H1 (cell line): ENCODE measurements around the gene FRMD7. TPM values are rescaled to one million over a fixed set of nuclear protein-coding genes. Genes with fewer than 3 reads are reported as not detected.

ENCODE experiments used
- CTCF ChIA-PET: fragments of 300-600 bp; sonication (Branson Sonifier 250); formaldehyde crosslinking; loops from one replicate; lab custom pipeline; 2021; ENCODE audit not compliant: partially characterized antibody; lab: Charles Lee
- POLR2A ChIA-PET: fragments of 300-600 bp; sonication (Branson Sonifier 250); formaldehyde crosslinking; loops from one replicate; lab custom pipeline; 2021; ENCODE audit warnings: inconsistent platforms; ENCODE audit not compliant: partially characterized antibody; lab: Charles Lee
- DNase-seq, 2 experiments: peaks; one replicate each; pipeline versions ENCODE4 v3.0.0 to v3.0.0-alpha.2; 2010 to 2022; ENCODE audit warnings: low spot score in 2 of 2, low read depth in 1 of 2, mixed read lengths in 1 of 2
- FAIRE-seq: peaks from 2 replicates; lab custom pipeline; 2011; peaks lifted over from hg19 to GRCh38; lab: Jason Lieb, UNC
- H2AFZ ChIP-seq: 2 replicates; pipeline ENCODE4 v1.8.1; 2012; ENCODE audit warnings: low read length, inconsistent platforms
- H2AK5ac ChIP-seq: 2 replicates; pipeline ENCODE4 v1.6.1; 2013; ENCODE audit warnings: low read depth, low read length
- H2BK120ac ChIP-seq: replicated peaks from 2 replicates; pipeline ENCODE3; 2013; ENCODE audit warnings: low read depth, low read length, inconsistent platforms
- H2BK12ac ChIP-seq: 2 replicates; pipeline ENCODE4 v1.6.1; 2013; ENCODE audit warnings: low read depth, low read length
- H2BK15ac ChIP-seq: 2 replicates; pipeline ENCODE4 v1.6.1; 2013; ENCODE audit warnings: low read length
- H2BK20ac ChIP-seq: 2 replicates; pipeline ENCODE4 v1.6.1; 2013; ENCODE audit warnings: low read length
- H2BK5ac ChIP-seq: 2 replicates; pipeline ENCODE4 v1.6.1; 2013; ENCODE audit warnings: low read depth, low read length
- H3K14ac ChIP-seq: 2 replicates; pipeline ENCODE4 v1.6.1; 2013; ENCODE audit warnings: inconsistent platforms; ENCODE audit not compliant: insufficient read length
- H3K18ac ChIP-seq: 2 replicates; pipeline ENCODE4 v1.6.1; 2013; ENCODE audit warnings: low read length; ENCODE audit errors: extremely low read depth
- H3K23ac ChIP-seq: 2 replicates; pipeline ENCODE4 v1.6.1; 2013; ENCODE audit warnings: inconsistent platforms; ENCODE audit not compliant: insufficient read length
- H3K23me2 ChIP-seq: 2 replicates; pipeline ENCODE4 v1.6.1; 2013; ENCODE audit warnings: low read depth, low read length
- H3K27ac ChIP-seq: 2 replicates; pipeline ENCODE4 v1.6.1; 2011; ENCODE audit warnings: low read depth, low read length, inconsistent platforms
- H3K27me3 ChIP-seq, 4 experiments: replicated peaks in 1 of 4; 1 replicate in 1 of 4; 2 replicates in 3 of 4; pipeline versions ENCODE4 v1.6.1 to v1.8.1; 2011 to 2013; ENCODE audit warnings: low read length in 3 of 4, mild to moderate bottlenecking in 3 of 4, inconsistent platforms in 2 of 4, mixed read lengths in 2 of 4, moderate library complexity in 1 of 4; ENCODE audit not compliant: control insufficient read depth in 3 of 4, insufficient read depth in 3 of 4; ENCODE audit errors: extremely low read depth in 1 of 4
- H3K36me3 ChIP-seq, 4 experiments: 2 replicates each; pipeline versions ENCODE4 v1.6.1 to v1.8.1; 2011 to 2013; ENCODE audit warnings: mild to moderate bottlenecking in 4 of 4, low read length in 3 of 4, moderate library complexity in 2 of 4, control low read depth in 1 of 4, inconsistent platforms in 1 of 4; ENCODE audit not compliant: insufficient read depth in 4 of 4, control insufficient read depth in 2 of 4
- H3K4ac ChIP-seq: replicated peaks from 2 replicates; pipeline ENCODE3; 2013; ENCODE audit warnings: low read length, low read depth, mixed read lengths, inconsistent platforms; ENCODE audit not compliant: insufficient read length
- H3K4me1 ChIP-seq, 4 experiments: replicated peaks in 1 of 4; 1 replicate in 1 of 4; 2 replicates in 3 of 4; pipeline versions ENCODE4 v1.6.1 to v1.8.1; 2011 to 2013; ENCODE audit warnings: low read length in 3 of 4, inconsistent platforms in 2 of 4, mixed read lengths in 1 of 4; ENCODE audit not compliant: insufficient read depth in 4 of 4, control insufficient read depth in 3 of 4
- H3K4me2 ChIP-seq, 2 experiments: 2 replicates each; pipeline versions ENCODE4 v1.6.1 to v1.8.1; 2011 to 2013; ENCODE audit warnings: low read depth in 2 of 2, low read length in 2 of 2, control low read depth in 1 of 2, inconsistent platforms in 1 of 2, mild to moderate bottlenecking in 1 of 2; ENCODE audit not compliant: insufficient read depth in 1 of 2
- H3K4me3 ChIP-seq, 4 experiments: fragments of 200-600, 300-600 bp in 1 of 4; sonication (generic), shearing (Covaris generic), sonication (Bioruptor Twin) in 1 of 4; 2 replicates each; pipeline versions ENCODE4 v1.5.1 to v1.8.1; 2011 to 2016; ENCODE audit warnings: low read length in 4 of 4, low read depth in 3 of 4, control low read depth in 2 of 4, inconsistent platforms in 2 of 4, mild to moderate bottlenecking in 2 of 4, mixed read lengths in 1 of 4, moderate library complexity in 1 of 4; ENCODE audit not compliant: insufficient read depth in 2 of 4; ENCODE audit errors: extremely low read depth in 1 of 4
- H3K56ac ChIP-seq: replicated peaks from 2 replicates; pipeline ENCODE3; 2013; ENCODE audit warnings: low read depth, mild to moderate bottlenecking, mixed read lengths, low read length, inconsistent platforms; ENCODE audit not compliant: insufficient read length
- H3K79me1 ChIP-seq: 2 replicates; pipeline ENCODE4 v1.6.1; 2013; ENCODE audit warnings: low read depth, low read length, control low read depth
- H3K79me2 ChIP-seq, 2 experiments: 2 replicates each; pipeline versions ENCODE4 v1.6.1 to v1.8.1; 2012 to 2013; ENCODE audit warnings: low read length in 2 of 2, mild to moderate bottlenecking in 2 of 2, inconsistent platforms in 1 of 2; ENCODE audit not compliant: insufficient read depth in 2 of 2, control insufficient read depth in 1 of 2
- H3K9ac ChIP-seq, 4 experiments: replicated peaks in 1 of 4; 1 replicate in 1 of 4; 2 replicates in 3 of 4; pipeline versions ENCODE4 v1.6.1 to v1.8.1; 2011 to 2013; ENCODE audit warnings: low read depth in 3 of 4, low read length in 3 of 4, control low read depth in 2 of 4, mild to moderate bottlenecking in 2 of 4, moderate library complexity in 2 of 4, inconsistent platforms in 1 of 4; ENCODE audit errors: extremely low read depth in 1 of 4
- H3K9me3 ChIP-seq, 2 experiments: 2 replicates each; pipeline versions ENCODE4 v1.6.1 to v1.8.1; 2012 to 2013; ENCODE audit warnings: mild to moderate bottlenecking in 2 of 2, moderate library complexity in 2 of 2, control low read depth in 1 of 2, inconsistent platforms in 1 of 2, low read depth in 1 of 2, low read length in 1 of 2, mixed read lengths in 1 of 2; ENCODE audit not compliant: insufficient read depth in 2 of 2
- H4K20me1 ChIP-seq, 2 experiments: replicated peaks in 1 of 2; 2 replicates each; pipeline versions ENCODE3 to v1.8.1; 2011 to 2013; ENCODE audit warnings: inconsistent platforms in 2 of 2, low read length in 2 of 2, mild to moderate bottlenecking in 1 of 2; ENCODE audit not compliant: insufficient read depth in 2 of 2, control insufficient read depth in 1 of 2
- H4K5ac ChIP-seq: 2 replicates; pipeline ENCODE4 v1.6.1; 2013; ENCODE audit warnings: low read length, low read depth, mixed read lengths, inconsistent platforms; ENCODE audit not compliant: insufficient read length
- H4K8ac ChIP-seq: 2 replicates; pipeline ENCODE4 v1.8.0; 2013; ENCODE audit warnings: mild to moderate bottlenecking, moderate library complexity, low read length, inconsistent platforms; ENCODE audit not compliant: insufficient read depth; ENCODE audit errors: extremely low read depth
- H4K91ac ChIP-seq: replicated peaks from 2 replicates; pipeline ENCODE3; 2013; ENCODE audit warnings: low read length, mixed read lengths, inconsistent platforms; ENCODE audit not compliant: insufficient read length
- BCL11A ChIP-seq, 2 experiments: IDR thresholded peaks; one replicate each; pipeline ENCODE4 v1.6.1; 2011; ENCODE audit warnings: low read depth in 2 of 2, low read length in 2 of 2, mild to moderate bottlenecking in 2 of 2
- HDAC2 ChIP-seq, 2 experiments: fragments of 300-600 bp in 1 of 2; sonication (generic) in 1 of 2; IDR thresholded peaks; 2 replicates each; pipeline ENCODE4 v1.6.1; 2011 to 2012; ENCODE audit warnings: low read depth in 2 of 2, low read length in 2 of 2, mild to moderate bottlenecking in 2 of 2, moderate library complexity in 2 of 2, borderline replicate concordance in 1 of 2, inconsistent platforms in 1 of 2
- MAFK ChIP-seq: IDR thresholded peaks from 2 replicates; pipeline ENCODE4 v1.6.1; 2012; ENCODE audit warnings: low read depth, mild to moderate bottlenecking, improper control_type of control experiment, low read length
- MAX ChIP-seq: IDR thresholded peaks from 2 replicates; pipeline ENCODE4 v1.6.1; 2012; ENCODE audit warnings: inconsistent platforms
- POLR2A ChIP-seq, 2 experiments: IDR thresholded peaks; 1 replicate in 1 of 2; 2 replicates in 1 of 2; pipeline ENCODE4 v1.6.1; 2011; ENCODE audit warnings: low read depth in 2 of 2, low read length in 2 of 2, mild to moderate bottlenecking in 2 of 2; ENCODE audit errors: control extremely low read depth in 1 of 2
- RAD21 ChIP-seq, 2 experiments: IDR thresholded peaks in 1 of 2; conservative IDR thresholded peaks in 1 of 2; 2 replicates each; pipeline ENCODE4 v1.6.1; 2011; ENCODE audit warnings: low read depth in 2 of 2, low read length in 2 of 2, improper control_type of control experiment in 1 of 2, inconsistent platforms in 1 of 2, mild to moderate bottlenecking in 1 of 2, moderate library complexity in 1 of 2
- RNF2 ChIP-seq: fragments of 200-900, 300-1000 bp; sonication (generic); IDR thresholded peaks from 2 replicates; pipeline ENCODE4 v1.7.1; 2016; ENCODE audit warnings: borderline replicate concordance, low read depth, mild to moderate bottlenecking, antibody characterized with exemption, low read length; ENCODE audit not compliant: poor library complexity, severe bottlenecking; ENCODE audit errors: missing control alignments
- SP2 ChIP-seq: IDR thresholded peaks from 2 replicates; pipeline ENCODE4 v1.6.1; 2012; ENCODE audit warnings: mild to moderate bottlenecking, low read length, inconsistent platforms
- TAF1 ChIP-seq: IDR thresholded peaks from 2 replicates; pipeline ENCODE4 v1.6.1; 2011; ENCODE audit warnings: mild to moderate bottlenecking, low read depth, low read length
- WGBS, 2 experiments: shearing (Covaris generic) in 1 of 2; methylation state at CpG; one replicate each; pipeline versions ENCODE4 v1.1.6 to v1.1.7; 2013 to 2015; ENCODE audit warnings: low lambda C conversion rate in 2 of 2, mixed read lengths in 2 of 2, inconsistent platforms in 1 of 2, low coverage in 1 of 2, missing lambda C conversion rate in 1 of 2; ENCODE audit not compliant: insufficient replicate concordance in 2 of 2, insufficient coverage in 1 of 2, insufficient read length in 1 of 2; ENCODE audit errors: extremely low coverage in 1 of 2, missing lambda C conversion rate in 1 of 2; 5-methylcytosine and 5-hydroxymethylcytosine counted together
- polyA plus RNA-seq, 7 experiments: library from polyadenylated mRNA; depleted of rRNA in 3 of 7; stranded (reverse) in 5 of 7; unstranded in 2 of 7; fragments of >200 nt in 5 of 7; fragments of 200-250 nt in 2 of 7; gene quantifications; 1 replicate in 5 of 7; 2 replicates in 1 of 7; 4 replicates in 1 of 7; pipeline versions ENCODE4 v1.2.1 to v1.2.3, GENCODE V29; 2011 to 2013; ENCODE audit warnings: missing spikeins in 2 of 7, mixed read lengths in 2 of 7
- total RNA-seq: library from RNA; stranded (reverse); fragmentation: NEBNext Ultra II Directional; extraction: Animal tissue kit (Norgen Biotek cat#: 25700); gene quantifications from 2 replicates; pipeline ENCODE4 v1.2.1, GENCODE V29; 2021

FRMD7 gene
- total and polyA plus RNA-seq, 2 of the 8 experiments (the other 6 are each of a cell fraction or from before 2014, with no cell fraction given): not detected

GRCh38 chrX:132171881-132172280, 44.1 kb upstream of the FRMD7 start:
- Histone ChIP-seq H2BK20ac (no peak overlapping the region), H2AFZ (no peak overlapping the region)

More at GRCh38 chrX:132171881-132172280, 44.1 kb upstream of the FRMD7 start:
- no peak overlapping the region for H4K8ac ChIP-seq
- no peak overlapping the region for H2BK120ac ChIP-seq
- H3K23ac ChIP-seq: no peak overlapping the region
- H2AK5ac ChIP-seq: no peak overlapping the region
- no peak overlapping the region for H2BK15ac ChIP-seq
- no peak overlapping the region for H2BK5ac ChIP-seq
- ChIA-PET POLR2A (interaction anchor here (1.0 kb wide), 1 partner anchor 11 kb away, joined by 4 read pairs; no protein-coding TSS in a partner anchor), CTCF (interaction anchor here (1.0 kb wide), 1 partner anchor 18 kb away, joined by 3 read pairs; no protein-coding TSS in a partner anchor)
- no peaks in the 10 kb centered on the region for H3K79me2 ChIP-seq
- no peaks in the 10 kb centered on the region for H3K23me2 ChIP-seq
- TF ChIP-seq MAX (no peak), RAD21 (IDR thresholded peaks at IDR 0.05 in 1 of 2, conservative IDR thresholded peaks at IDR 0.05 in 1 of 2; ENCODE audit: low read depth in 2 of 2, low read length in 2 of 2) (no peak), POLR2A (IDR thresholded peaks at IDR 0.05; ENCODE audit: control extremely low read depth in 1 of 2, low read depth in 2 of 2, low read length in 2 of 2) (no peak), SP2 (no peak), HDAC2 (IDR thresholded peaks at IDR 0.05; ENCODE audit: borderline replicate concordance in 1 of 2, low read depth in 2 of 2, low read length in 2 of 2) (no peak), TAF1 (no peak), MAFK (no peak), RNF2 (no peak), BCL11A (IDR thresholded peaks at IDR 0.05; ENCODE audit: low read depth in 2 of 2, low read length in 2 of 2) (no peak)
- no peak overlapping the region for H3K18ac ChIP-seq
- H4K5ac ChIP-seq: no peak overlapping the region
- DNase-seq: no peak
- H2BK12ac ChIP-seq: no peak overlapping the region
- H3K14ac ChIP-seq: no peak overlapping the region
- 96% methylated on average over 3 of the region's 3 CpGs; no CpG with 5 or more reads in 1 of the 2 experiments for WGBS, 2 experiments
- no peak overlapping the region for H3K4me3 ChIP-seq
- no peaks in the 10 kb centered on the region for H3K79me1 ChIP-seq
- peaks cover 0 to 4% (median 0%) of the 10 kb centered on the region in 4 experiments; a peak in 1 of 7 replicates for H3K4me1 ChIP-seq
- no peak overlapping the region for H4K91ac ChIP-seq
- H3K27ac ChIP-seq: no peak overlapping the region
- no peaks in the 10 kb centered on the region for H3K27me3 ChIP-seq
- H3K4ac ChIP-seq: no peak overlapping the region
- no peaks in the 10 kb centered on the region for H3K9me3 ChIP-seq
- H3K56ac ChIP-seq: no peak overlapping the region
- H3K36me3 ChIP-seq: no peaks in the 10 kb centered on the region
- no peaks in the 10 kb centered on the region for H4K20me1 ChIP-seq
- no peak overlapping the region for H3K9ac ChIP-seq
- H3K4me2 ChIP-seq: no peak overlapping the region
- FAIRE-seq: no peak
